ENCODE results near the gene ASPRV1.

DNA sequence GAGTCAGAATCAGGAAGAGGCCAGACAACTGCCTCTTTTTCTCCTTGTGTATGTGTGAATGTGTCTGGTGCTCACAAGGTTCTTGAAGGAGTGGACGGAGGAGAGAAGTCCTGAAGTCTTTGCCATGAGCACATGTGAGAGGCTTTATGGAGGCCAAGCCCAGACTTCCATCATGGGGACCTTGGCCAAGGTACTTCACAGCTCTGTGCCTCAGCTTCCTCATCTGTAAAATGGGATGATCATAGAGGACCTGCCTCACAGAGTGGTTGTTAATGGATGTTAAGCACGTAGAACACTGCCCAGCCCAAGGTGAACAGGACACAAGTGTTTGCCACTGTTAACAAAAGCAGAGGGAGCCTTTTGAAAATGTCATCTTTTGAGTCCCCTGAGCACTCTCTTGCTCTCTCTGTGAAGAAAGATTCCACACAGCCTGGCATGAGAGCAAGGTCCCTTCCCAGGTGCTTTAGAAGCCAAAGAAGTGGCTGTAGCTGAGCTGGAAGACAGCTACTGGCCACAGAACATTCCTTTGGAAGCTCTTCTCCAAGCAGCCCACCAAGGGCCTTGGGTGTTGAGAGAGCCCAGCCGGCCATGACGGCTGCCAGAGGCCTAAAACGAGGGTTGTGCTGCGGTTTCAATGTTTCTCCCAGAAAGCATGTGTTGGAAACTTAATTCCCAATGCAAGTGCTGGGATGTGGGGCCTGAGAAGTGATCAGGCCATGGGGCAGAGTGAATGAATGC, 41.8 kb upstream of the ASPRV1 start:
- TF ChIP-seq GATA2 (IDR thresholded peaks at IDR 0.05; ENCODE audit: insufficient read depth, insufficient read length, low read depth, low read length) (no peak), POLR2A (IDR thresholded peaks at IDR 0.05; ENCODE audit: low read depth, low read length) (no peak), POLR2AphosphoS5 (IDR thresholded peaks at IDR 0.05; ENCODE audit: insufficient read depth, low read depth, low read length) (no peak), EZH2 (IDR thresholded peaks at IDR 0.05; ENCODE audit: borderline replicate concordance, low read depth, low read length, severe bottlenecking) (no peak), JUN (IDR thresholded peaks at IDR 0.05; ENCODE audit: borderline replicate concordance, insufficient read depth, insufficient read length, low read depth) (no peak)
- TF ChIP-seq, protein P1, sequence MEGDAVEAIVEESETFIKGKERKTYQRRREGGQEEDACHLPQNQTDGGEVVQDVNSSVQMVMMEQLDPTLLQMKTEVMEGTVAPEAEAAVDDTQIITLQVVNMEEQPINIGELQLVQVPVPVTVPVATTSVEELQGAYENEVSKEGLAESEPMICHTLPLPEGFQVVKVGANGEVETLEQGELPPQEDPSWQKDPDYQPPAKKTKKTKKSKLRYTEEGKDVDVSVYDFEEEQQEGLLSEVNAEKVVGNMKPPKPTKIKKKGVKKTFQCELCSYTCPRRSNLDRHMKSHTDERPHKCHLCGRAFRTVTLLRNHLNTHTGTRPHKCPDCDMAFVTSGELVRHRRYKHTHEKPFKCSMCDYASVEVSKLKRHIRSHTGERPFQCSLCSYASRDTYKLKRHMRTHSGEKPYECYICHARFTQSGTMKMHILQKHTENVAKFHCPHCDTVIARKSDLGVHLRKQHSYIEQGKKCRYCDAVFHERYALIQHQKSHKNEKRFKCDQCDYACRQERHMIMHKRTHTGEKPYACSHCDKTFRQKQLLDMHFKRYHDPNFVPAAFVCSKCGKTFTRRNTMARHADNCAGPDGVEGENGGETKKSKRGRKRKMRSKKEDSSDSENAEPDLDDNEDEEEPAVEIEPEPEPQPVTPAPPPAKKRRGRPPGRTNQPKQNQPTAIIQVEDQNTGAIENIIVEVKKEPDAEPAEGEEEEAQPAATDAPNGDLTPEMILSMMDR (IDR thresholded peaks at IDR 0.05; ENCODE audit: extremely low read depth in 1 of 2, insufficient read depth in 1 of 2, low read depth in 1 of 2, low read length in 2 of 2): no peak
- TF ChIP-seq, protein P2, sequence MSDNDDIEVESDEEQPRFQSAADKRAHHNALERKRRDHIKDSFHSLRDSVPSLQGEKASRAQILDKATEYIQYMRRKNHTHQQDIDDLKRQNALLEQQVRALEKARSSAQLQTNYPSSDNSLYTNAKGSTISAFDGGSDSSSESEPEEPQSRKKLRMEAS (IDR thresholded peaks at IDR 0.05; ENCODE audit: insufficient read depth, insufficient read length): no peak

Data from endothelial cell of umbilical vein (primary cell).